GDM1 (cell line): ENCODE results near the gene PDLIM7.

Source experiments
- DNase-seq: peaks from one replicate; lab custom pipeline; 2025; lab: John Stamatoyannopoulos, UW

PDLIM7 gene

GRCh38 chr5:177456976-177457851, 40.2 kb downstream of the PDLIM7 start:
- DNase-seq = peak; percentile 70

- no peak for DNase-seq
Measured at GRCh38 chr5:177456591-177456964, 40.8 kb downstream of the PDLIM7 start.

- peak; percentile 75 for DNase-seq
Measured at GRCh38 chr5:177455661-177456590, 41.5 kb downstream of the PDLIM7 start.

GRCh38 chr5:177455036-177455660, 42.3 kb downstream of the PDLIM7 start:
- DNase-seq = peak; percentile 77

- DNase-seq = peak; percentile 88
Measured at GRCh38 chr5:177454397-177455035, 42.9 kb downstream of the PDLIM7 start.

GRCh38 chr5:177453852-177454396, 43.5 kb downstream of the PDLIM7 start:
- no peak for DNase-seq

- DNase-seq = no peak
Measured at GRCh38 chr5:177452688-177453638, 44.4 kb downstream of the PDLIM7 start.

- no peak for DNase-seq
Measured at GRCh38 chr5:177450667-177451424, 46.6 kb downstream of the PDLIM7 start.

GRCh38 chr5:177449140-177450061, 48.0 kb downstream of the PDLIM7 start:
- DNase-seq = no peak

GRCh38 chr5:177448244-177448950, 49.0 kb downstream of the PDLIM7 start:
- no peak for DNase-seq

GRCh38 chr5:177447611-177448243, 49.7 kb downstream of the PDLIM7 start:
- DNase-seq = peak; percentile 23

- peak; percentile 35 for DNase-seq
Measured at GRCh38 chr5:177447066-177447610, 50.3 kb downstream of the PDLIM7 start.

GRCh38 chr5:177446200-177447065, 51.0 kb downstream of the PDLIM7 start, which contains the start of gene PRR7:
Gene PRR7, plus strand, starts transcription at chr5:177446814. Its CDS starts 8,254 bp downstream, at chr5:177455068.
- peak; percentile 66 for DNase-seq

GRCh38 chr5:177445917-177446199, 51.5 kb downstream of the PDLIM7 start:
- DNase-seq = no peak

- no peak for DNase-seq
Measured at GRCh38 chr5:177445052-177445916, 52.1 kb downstream of the PDLIM7 start.
